ES-I3 (cell line): Measurements from ENCODE around the gene MOSPD2.

Experiments used
- H3K36me3 ChIP-seq: 2 replicates; pipeline ENCODE4 v1.6.1; 2013; ENCODE audit warnings: mild to moderate bottlenecking, low read length, control low read depth, moderate library complexity; ENCODE audit not compliant: insufficient read depth
- H3K4me1 ChIP-seq: 2 replicates; pipeline ENCODE4 v1.6.1; 2013; ENCODE audit warnings: mild to moderate bottlenecking, control low read depth, low read length; ENCODE audit not compliant: insufficient read depth
- H3K9ac ChIP-seq: 2 replicates; pipeline ENCODE4 v1.6.1; 2013; ENCODE audit warnings: low read depth, mild to moderate bottlenecking, low read length, moderate library complexity
- H3K9me3 ChIP-seq: 2 replicates; pipeline ENCODE4 v1.6.1; 2013; ENCODE audit warnings: mild to moderate bottlenecking, low read length, moderate library complexity; ENCODE audit not compliant: control insufficient read depth, insufficient read depth

MOSPD2 gene

GRCh38 chrX:14883826-14884225 lies 10.6 kb downstream of the MOSPD2 start:
- Histone ChIP-seq H3K9ac (no peak overlapping the region), H3K4me1 (no peaks in the 10 kb centered on the region), H3K9me3 (no peaks in the 10 kb centered on the region; the same call in 1 of the 2 replicates), H3K36me3 (no peaks in the 10 kb centered on the region)

GRCh38 chrX:14884714-14885113 lies 11.5 kb downstream of the MOSPD2 start:
- H3K9me3 ChIP-seq: no peaks in the 10 kb centered on the region; the same call in 1 of the 2 replicates
- no peaks in the 10 kb centered on the region for H3K36me3 ChIP-seq
- no peak overlapping the region for H3K9ac ChIP-seq
- no peaks in the 10 kb centered on the region for H3K4me1 ChIP-seq

- no peaks in the 10 kb centered on the region for H3K4me1 ChIP-seq
- no peaks in the 10 kb centered on the region; the same call in 1 of the 2 replicates for H3K9me3 ChIP-seq
- no peaks in the 10 kb centered on the region for H3K36me3 ChIP-seq
- H3K9ac ChIP-seq: no peak overlapping the region
Observed at GRCh38 chrX:14886252-14886651, 13.0 kb downstream of the MOSPD2 start.

GRCh38 chrX:14896273-14896672 lies 23.1 kb downstream of the MOSPD2 start:
- H3K4me1 ChIP-seq: no peaks in the 10 kb centered on the region
- no peaks in the 10 kb centered on the region; the same call in 1 of the 2 replicates for H3K9me3 ChIP-seq
- H3K36me3 ChIP-seq: no peaks in the 10 kb centered on the region; the same call in 1 of the 2 replicates
- H3K9ac ChIP-seq: no peak overlapping the region

GRCh38 chrX:14897042-14897441 lies 23.8 kb downstream of the MOSPD2 start:
- Histone ChIP-seq H3K9me3 (no peaks in the 10 kb centered on the region), H3K36me3 (no peaks in the 10 kb centered on the region; the same call in 1 of the 2 replicates), H3K4me1 (no peaks in the 10 kb centered on the region), H3K9ac (no peak overlapping the region)

GRCh38 chrX:14899607-14900006 lies 26.4 kb downstream of the MOSPD2 start:
- Histone ChIP-seq H3K36me3 (peaks cover 6% of the 10 kb centered on the region), H3K9me3 (no peaks in the 10 kb centered on the region; the same call in 1 of the 2 replicates), H3K4me1 (no peaks in the 10 kb centered on the region), H3K9ac (no peak overlapping the region)

- peaks cover 13% of the 10 kb centered on the region for H3K36me3 ChIP-seq
- no peak overlapping the region for H3K9ac ChIP-seq
- H3K9me3 ChIP-seq: peaks cover 3% of the 10 kb centered on the region
- no peaks in the 10 kb centered on the region for H3K4me1 ChIP-seq
Observed at GRCh38 chrX:14902537-14902936, 29.3 kb downstream of the MOSPD2 start.

GRCh38 chrX:14903891-14904290 lies 30.7 kb downstream of the MOSPD2 start:
- Histone ChIP-seq H3K4me1 (no peaks in the 10 kb centered on the region), H3K9ac (no peak overlapping the region), H3K36me3 (peaks cover 13% of the 10 kb centered on the region), H3K9me3 (peaks cover 3% of the 10 kb centered on the region)

GRCh38 chrX:14913241-14913640 lies 40.0 kb downstream of the MOSPD2 start:
- H3K9ac ChIP-seq: no peak overlapping the region

GRCh38 chrX:14915596-14915995 lies 42.4 kb downstream of the MOSPD2 start:
- Histone ChIP-seq H3K9me3 (no peaks in the 10 kb centered on the region), H3K36me3 (0 out of 2 replicates have a peak, but pooled peaks cover 4% of the 10 kb centered on the region), H3K4me1 (no peaks in the 10 kb centered on the region), H3K9ac (no peak overlapping the region)

More at GRCh38 chrX:14913241-14913640, 40.0 kb downstream of the MOSPD2 start:
- Histone ChIP-seq H3K4me1 (no peaks in the 10 kb centered on the region), H3K9me3 (no peaks in the 10 kb centered on the region), H3K36me3 (0 out of 2 replicates have a peak, but pooled peaks cover 4% of the 10 kb centered on the region)

- Histone ChIP-seq H3K4me1 (no peaks in the 10 kb centered on the region), H3K9me3 (no peaks in the 10 kb centered on the region), H3K9ac (no peak overlapping the region), H3K36me3 (0 out of 2 replicates have a peak, but pooled peaks cover 4% of the 10 kb centered on the region)
Observed at GRCh38 chrX:14916017-14916674, 42.9 kb downstream of the MOSPD2 start.

- no peaks in the 10 kb centered on the region for H3K9me3 ChIP-seq
- 0 out of 2 replicates have a peak, but pooled peaks cover 4% of the 10 kb centered on the region for H3K36me3 ChIP-seq
- H3K4me1 ChIP-seq: no peaks in the 10 kb centered on the region
- H3K9ac ChIP-seq: no peak overlapping the region
Observed at GRCh38 chrX:14919407-14919806, 46.2 kb downstream of the MOSPD2 start.

- Histone ChIP-seq H3K9me3 (no peaks in the 10 kb centered on the region), H3K4me1 (no peaks in the 10 kb centered on the region), H3K9ac (no peak overlapping the region), H3K36me3 (0 out of 2 replicates have a peak, but pooled peaks cover 4% of the 10 kb centered on the region)
Observed at GRCh38 chrX:14920196-14920595, 47.0 kb downstream of the MOSPD2 start.

GRCh38 chrX:14922437-14922836 lies 49.2 kb downstream of the MOSPD2 start:
- no peaks in the 10 kb centered on the region for H3K9me3 ChIP-seq
- H3K36me3 ChIP-seq: no peaks in the 10 kb centered on the region
- H3K4me1 ChIP-seq: no peaks in the 10 kb centered on the region
- no peak overlapping the region for H3K9ac ChIP-seq

- Histone ChIP-seq H3K36me3 (no peaks in the 10 kb centered on the region), H3K4me1 (no peaks in the 10 kb centered on the region), H3K9me3 (no peaks in the 10 kb centered on the region), H3K9ac (no peak overlapping the region)
Observed at GRCh38 chrX:14923761-14924160, 50.5 kb downstream of the MOSPD2 start.
